IPS-15b (cell line): ENCODE data around the gene TMEM39B.
"Not testable (repeated sequence)": the region's sequence is repeated elsewhere in the genome, so short reads cannot be mapped to it uniquely, and the experiment has no call there.

Source experiments
- H3K27me3 ChIP-seq: one replicate; pipeline ENCODE4 v1.6.1; 2013; ENCODE audit warnings: low read length; ENCODE audit not compliant: control insufficient read depth, insufficient read depth
- H3K36me3 ChIP-seq: one replicate; pipeline ENCODE4 v1.6.1; 2013; ENCODE audit warnings: low read length; ENCODE audit not compliant: control insufficient read depth, insufficient read depth
- H3K4me1 ChIP-seq: one replicate; pipeline ENCODE4 v1.6.1; 2013; ENCODE audit warnings: mild to moderate bottlenecking, low read length; ENCODE audit not compliant: control insufficient read depth, insufficient read depth
- H3K4me3 ChIP-seq: one replicate; pipeline ENCODE4 v1.5.1; 2013; ENCODE audit warnings: low read depth, low read length
- H3K9ac ChIP-seq: one replicate; pipeline ENCODE4 v1.6.1; 2013; ENCODE audit warnings: low read depth, mild to moderate bottlenecking, low read length
- H3K9me3 ChIP-seq: one replicate; pipeline ENCODE4 v1.6.1; 2013; ENCODE audit warnings: mild to moderate bottlenecking, low read length; ENCODE audit not compliant: control insufficient read depth, insufficient read depth

Gene TMEM39B

DNA sequence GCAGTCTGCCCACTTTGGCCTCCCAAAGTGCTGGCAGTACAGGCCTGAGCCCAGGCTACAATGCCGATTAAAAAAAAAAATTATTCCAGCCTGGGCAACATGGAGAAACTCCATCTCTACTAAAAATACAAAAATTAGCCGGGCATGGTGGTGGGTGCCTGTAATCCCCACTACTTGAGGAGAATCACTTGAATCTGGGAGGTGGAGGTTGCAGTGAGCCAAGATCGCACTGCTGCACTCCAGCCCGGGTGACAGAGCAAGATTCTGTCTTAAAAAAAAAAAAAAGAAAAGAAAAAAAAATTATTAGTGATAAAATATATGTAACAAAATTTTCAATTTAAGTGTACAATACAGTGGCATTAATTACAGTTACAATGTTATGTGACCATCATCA, 70.6 kb downstream of the TMEM39B start:
- H3K27me3 ChIP-seq, H3K4me1 ChIP-seq, H3K9ac ChIP-seq, H3K9me3 ChIP-seq, H3K4me3 ChIP-seq, H3K36me3 ChIP-seq: not testable (repeated sequence)

DNA sequence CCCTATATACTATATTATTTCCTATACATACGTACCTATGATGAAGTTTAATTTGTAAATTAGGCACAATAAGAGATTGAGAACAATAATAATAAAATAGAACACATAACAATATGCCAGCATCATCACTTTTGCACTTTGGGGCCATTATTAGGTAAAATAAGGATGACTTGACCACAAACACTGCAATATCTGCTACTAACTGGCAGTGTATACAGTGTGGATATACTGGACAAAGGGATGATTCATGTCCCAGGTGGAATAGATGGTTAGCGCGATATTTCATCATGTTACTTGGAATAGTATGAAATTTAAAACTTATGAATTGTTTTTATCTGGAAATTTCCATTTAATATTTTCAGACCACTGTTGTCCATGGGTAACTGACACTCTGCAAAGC, 71.3 kb downstream of the TMEM39B start:
- H3K4me3 ChIP-seq, result no peak overlapping the region
- H3K36me3 ChIP-seq, result no peaks in the 10 kb centered on the region
- H3K9me3 ChIP-seq, result no peaks in the 10 kb centered on the region
- H3K9ac ChIP-seq, result no peak overlapping the region
- H3K27me3 ChIP-seq, result no peaks in the 10 kb centered on the region
- no peaks in the 10 kb centered on the region for H3K4me1 ChIP-seq

DNA sequence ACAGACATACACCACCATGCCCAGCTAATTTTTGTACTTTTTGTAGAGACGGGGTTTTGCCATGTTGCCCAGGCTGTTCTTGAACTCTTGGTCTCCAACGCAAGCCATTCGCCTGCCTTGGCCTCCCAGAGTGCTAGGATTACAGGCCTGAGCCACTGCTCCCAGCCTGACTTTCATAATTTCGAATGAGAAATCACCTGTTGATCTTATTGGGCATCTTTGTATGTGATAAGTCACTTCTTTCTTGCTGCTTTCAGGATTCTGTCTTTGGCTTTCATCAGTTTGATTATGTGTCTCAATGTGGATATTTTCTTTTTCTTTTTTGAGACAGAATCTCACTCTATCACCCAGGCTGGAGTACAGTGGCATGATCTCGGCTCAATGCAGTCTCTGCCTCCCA, 75.1 kb downstream of the TMEM39B start:
- not testable (repeated sequence) for H3K4me3 ChIP-seq, H3K27me3 ChIP-seq, H3K9ac ChIP-seq, H3K4me1 ChIP-seq, H3K36me3 ChIP-seq, H3K9me3 ChIP-seq

DNA sequence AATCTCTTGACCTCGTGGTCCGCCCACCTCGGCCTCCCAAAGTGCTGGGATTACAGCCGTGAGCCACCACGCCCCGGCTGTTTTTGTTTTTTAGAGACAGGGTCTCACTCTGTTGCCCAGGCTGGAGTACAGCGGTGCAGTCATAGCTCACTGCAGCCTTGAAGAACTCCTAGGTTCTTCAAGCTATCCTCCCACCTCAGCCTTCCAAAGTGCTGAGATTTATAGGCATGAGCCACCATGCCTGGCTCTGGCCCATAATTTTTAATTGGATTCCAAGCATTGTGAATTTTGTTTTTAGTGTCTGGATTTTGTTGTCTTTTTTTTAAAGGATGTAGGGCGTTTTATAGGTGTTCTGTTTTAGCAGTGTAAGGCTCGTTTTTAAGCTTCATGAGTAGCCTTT, 78.1 kb downstream of the TMEM39B start:
- Histone ChIP-seq H3K4me3 (no peak overlapping the region), H3K9ac (no peak overlapping the region), H3K9me3 (no peaks in the 10 kb centered on the region), H3K36me3 (no peaks in the 10 kb centered on the region), H3K27me3 (no peaks in the 10 kb centered on the region), H3K4me1 (no peaks in the 10 kb centered on the region)

DNA sequence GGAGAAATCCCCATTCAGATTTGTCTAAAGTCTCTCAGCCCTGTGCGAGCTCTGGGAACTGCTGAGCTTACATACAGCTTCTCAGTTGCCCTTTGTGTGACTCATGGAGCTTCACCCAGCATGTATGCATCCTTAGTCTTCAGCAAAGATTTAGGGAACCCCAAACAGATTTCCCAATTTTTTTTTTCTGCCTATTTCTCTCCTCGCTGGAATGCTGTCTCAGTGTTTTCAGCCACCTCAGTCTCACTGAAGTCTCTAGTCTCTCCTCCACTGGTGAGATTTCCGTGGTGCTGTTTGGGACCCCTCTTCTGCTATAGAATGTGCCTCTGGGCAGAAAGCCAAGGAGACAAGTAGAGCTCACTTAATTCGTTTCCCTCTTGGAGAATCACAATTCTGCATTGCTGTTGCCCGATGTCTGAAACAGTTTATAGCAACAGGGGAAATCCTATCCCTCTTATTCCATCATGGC, 78.6 kb downstream of the TMEM39B start:
- H3K4me1 ChIP-seq, result no peaks in the 10 kb centered on the region
- H3K36me3 ChIP-seq, result no peaks in the 10 kb centered on the region
- no peak overlapping the region for H3K9ac ChIP-seq
- H3K4me3 ChIP-seq, result no peak overlapping the region
- no peaks in the 10 kb centered on the region for H3K9me3 ChIP-seq
- H3K27me3 ChIP-seq, result no peaks in the 10 kb centered on the region
